ENCODE results near the gene PLA2G4B.
A peak's percentile ranks its signal among the peaks of the same experiment; 100 is the strongest.

The PLA2G4B gene

GRCh38 chr15:41856716-41857115 lies 18.1 kb downstream of the PLA2G4B start:
- WGBS, 2 experiments, result 95 to 96% methylated on average over 12 of the region's 12 CpGs
- H3K27ac ChIP-seq (ENCODE audit: insufficient read depth, low read depth, low read length, poor library complexity, severe bottlenecking), result no peak overlapping the region
- peaks cover 13% of the 10 kb centered on the region for H3K4me1 ChIP-seq (ENCODE audit: control insufficient read depth, insufficient read depth, low read length)
- H3K4me3 ChIP-seq (ENCODE audit: insufficient read depth, low read depth, low read length), result no peak overlapping the region
- H3K9me3 ChIP-seq (ENCODE audit: control insufficient read depth, low read length), result no peaks in the 10 kb centered on the region
- no peaks in the 10 kb centered on the region for H3K36me3 ChIP-seq (ENCODE audit: control insufficient read depth, insufficient read depth, low read length)
- no peaks in the 10 kb centered on the region for H3K27me3 ChIP-seq (ENCODE audit: control insufficient read depth, insufficient read depth, low read length, poor library complexity, severe bottlenecking)

- H3K9me3 ChIP-seq (ENCODE audit: control insufficient read depth, low read length), result no peaks in the 10 kb centered on the region
- 94% methylated on average over 9 of the region's 9 CpGs for WGBS, 2 experiments
- H3K27me3 ChIP-seq (ENCODE audit: control insufficient read depth, insufficient read depth, low read length, poor library complexity, severe bottlenecking), result no peaks in the 10 kb centered on the region
- no peak overlapping the region for H3K4me3 ChIP-seq (ENCODE audit: insufficient read depth, low read depth, low read length)
- no peak overlapping the region for H3K27ac ChIP-seq (ENCODE audit: insufficient read depth, low read depth, low read length, poor library complexity, severe bottlenecking)
- peaks cover 19% of the 10 kb centered on the region for H3K4me1 ChIP-seq (ENCODE audit: control insufficient read depth, insufficient read depth, low read length)
- H3K36me3 ChIP-seq (ENCODE audit: control insufficient read depth, insufficient read depth, low read length), result no peaks in the 10 kb centered on the region
These were observed 18.7 kb downstream of the PLA2G4B start for GRCh38 chr15:41857316-41857715.

- Histone ChIP-seq H3K4me1 (ENCODE audit: control insufficient read depth, insufficient read depth, low read length) (peaks cover 19% of the 10 kb centered on the region), H3K27ac (ENCODE audit: insufficient read depth, low read depth, low read length, poor library complexity, severe bottlenecking) (no peak overlapping the region), H3K4me3 (ENCODE audit: insufficient read depth, low read depth, low read length) (no peak overlapping the region), H3K36me3 (ENCODE audit: control insufficient read depth, insufficient read depth, low read length) (no peaks in the 10 kb centered on the region), H3K9me3 (ENCODE audit: control insufficient read depth, low read length) (no peaks in the 10 kb centered on the region), H3K27me3 (ENCODE audit: control insufficient read depth, insufficient read depth, low read length, poor library complexity, severe bottlenecking) (no peaks in the 10 kb centered on the region)
- 94 to 95% methylated on average over 15 of the region's 15 CpGs for WGBS, 2 experiments
These were observed 20.1 kb downstream of the PLA2G4B start for GRCh38 chr15:41858756-41859155.

- Histone ChIP-seq H3K36me3 (ENCODE audit: control insufficient read depth, insufficient read depth, low read length) (no peaks in the 10 kb centered on the region), H3K4me1 (ENCODE audit: control insufficient read depth, insufficient read depth, low read length) (peaks cover 13% of the 10 kb centered on the region), H3K4me3 (ENCODE audit: insufficient read depth, low read depth, low read length) (no peak overlapping the region), H3K27ac (ENCODE audit: insufficient read depth, low read depth, low read length, poor library complexity, severe bottlenecking) (no peak overlapping the region), H3K9me3 (ENCODE audit: control insufficient read depth, low read length) (no peaks in the 10 kb centered on the region), H3K27me3 (ENCODE audit: control insufficient read depth, insufficient read depth, low read length, poor library complexity, severe bottlenecking) (no peaks in the 10 kb centered on the region)
- 86 to 87% methylated on average over 15 of the region's 15 CpGs for WGBS, 2 experiments
These were observed 21.6 kb downstream of the PLA2G4B start for GRCh38 chr15:41860049-41860828.

- peaks cover 20% of the 10 kb centered on the region for H3K4me1 ChIP-seq (ENCODE audit: control insufficient read depth, insufficient read depth, low read length)
- H3K9me3 ChIP-seq (ENCODE audit: control insufficient read depth, low read length), result no peaks in the 10 kb centered on the region
- no peak overlapping the region for H3K4me3 ChIP-seq (ENCODE audit: insufficient read depth, low read depth, low read length)
- H3K36me3 ChIP-seq (ENCODE audit: control insufficient read depth, insufficient read depth, low read length), result no peaks in the 10 kb centered on the region
- 87 to 89% methylated on average over 18 of the region's 18 CpGs for WGBS, 2 experiments
- no peak overlapping the region for H3K27ac ChIP-seq (ENCODE audit: insufficient read depth, low read depth, low read length, poor library complexity, severe bottlenecking)
- H3K27me3 ChIP-seq (ENCODE audit: control insufficient read depth, insufficient read depth, low read length, poor library complexity, severe bottlenecking), result no peaks in the 10 kb centered on the region
These were observed 23.2 kb downstream of the PLA2G4B start for GRCh38 chr15:41861736-41862356.

GRCh38 chr15:41862515-41863116 lies 24.0 kb downstream of the PLA2G4B start:
- peaks cover 24% of the 10 kb centered on the region for H3K4me1 ChIP-seq (ENCODE audit: control insufficient read depth, insufficient read depth, low read length)
- H3K36me3 ChIP-seq (ENCODE audit: control insufficient read depth, insufficient read depth, low read length), result no peaks in the 10 kb centered on the region
- no peaks in the 10 kb centered on the region for H3K27me3 ChIP-seq (ENCODE audit: control insufficient read depth, insufficient read depth, low read length, poor library complexity, severe bottlenecking)
- no peaks in the 10 kb centered on the region for H3K9me3 ChIP-seq (ENCODE audit: control insufficient read depth, low read length)
- H3K27ac ChIP-seq (ENCODE audit: insufficient read depth, low read depth, low read length, poor library complexity, severe bottlenecking), result no peak overlapping the region
- H3K4me3 ChIP-seq (ENCODE audit: insufficient read depth, low read depth, low read length), result no peak overlapping the region
- 74% methylated on average over 19 of the region's 19 CpGs for WGBS, 2 experiments

- H3K4me1 ChIP-seq (ENCODE audit: control insufficient read depth, insufficient read depth, low read length), result peaks cover 24% of the 10 kb centered on the region
- H3K27me3 ChIP-seq (ENCODE audit: control insufficient read depth, insufficient read depth, low read length, poor library complexity, severe bottlenecking), result no peaks in the 10 kb centered on the region
- H3K9me3 ChIP-seq (ENCODE audit: control insufficient read depth, low read length), result no peaks in the 10 kb centered on the region
- no peak overlapping the region for H3K27ac ChIP-seq (ENCODE audit: insufficient read depth, low read depth, low read length, poor library complexity, severe bottlenecking)
- WGBS, 2 experiments, result 91 to 93% methylated on average over 18 of the region's 18 CpGs
- H3K4me3 ChIP-seq (ENCODE audit: insufficient read depth, low read depth, low read length), result no peak overlapping the region
- H3K36me3 ChIP-seq (ENCODE audit: control insufficient read depth, insufficient read depth, low read length), result no peaks in the 10 kb centered on the region
These were observed 26.9 kb downstream of the PLA2G4B start for GRCh38 chr15:41865490-41866055.

GRCh38 chr15:41866263-41866703 lies 27.6 kb downstream of the PLA2G4B start:
- peak overlapping the region; percentile 59 for H3K27ac ChIP-seq (ENCODE audit: insufficient read depth, low read depth, low read length, poor library complexity, severe bottlenecking)
- 68 to 70% methylated on average over 8 of the region's 8 CpGs for WGBS, 2 experiments

GRCh38 chr15:41866872-41867579 lies 28.4 kb downstream of the PLA2G4B start:
- 87 to 91% methylated on average over 25 of the region's 25 CpGs for WGBS, 2 experiments
- H3K27me3 ChIP-seq (ENCODE audit: control insufficient read depth, insufficient read depth, low read length, poor library complexity, severe bottlenecking), result no peaks in the 10 kb centered on the region
- H3K36me3 ChIP-seq (ENCODE audit: control insufficient read depth, insufficient read depth, low read length), result no peaks in the 10 kb centered on the region
- H3K4me1 ChIP-seq (ENCODE audit: control insufficient read depth, insufficient read depth, low read length), result peaks cover 19% of the 10 kb centered on the region
- no peaks in the 10 kb centered on the region for H3K9me3 ChIP-seq (ENCODE audit: control insufficient read depth, low read length)
- H3K27ac ChIP-seq (ENCODE audit: insufficient read depth, low read depth, low read length, poor library complexity, severe bottlenecking), result no peak overlapping the region
- no peak overlapping the region for H3K4me3 ChIP-seq (ENCODE audit: insufficient read depth, low read depth, low read length)

More at GRCh38 chr15:41866263-41866703, 27.6 kb downstream of the PLA2G4B start:
- Histone ChIP-seq H3K36me3 (ENCODE audit: control insufficient read depth, insufficient read depth, low read length) (no peaks in the 10 kb centered on the region), H3K4me3 (ENCODE audit: insufficient read depth, low read depth, low read length) (no peak overlapping the region), H3K27me3 (ENCODE audit: control insufficient read depth, insufficient read depth, low read length, poor library complexity, severe bottlenecking) (no peaks in the 10 kb centered on the region), H3K4me1 (ENCODE audit: control insufficient read depth, insufficient read depth, low read length) (peaks cover 24% of the 10 kb centered on the region), H3K9me3 (ENCODE audit: control insufficient read depth, low read length) (no peaks in the 10 kb centered on the region)
